Dendritic cell treated with granulocyte-macrophage colony-stimulating factor and Interleukin-4, amounts not matched to agents 40 ng/mL and 50 ng/mL, for 4 days (primary cell): ENCODE results near the gene ASB18.

Experiments
- H3K27ac Mint-ChIP-seq: one replicate; pipeline ENCODE4 v1.8.0; 2022; ENCODE audit warnings: mild to moderate bottlenecking, mixed read lengths
- H3K27me3 Mint-ChIP-seq: one replicate; pipeline ENCODE4 v1.8.0; 2022; ENCODE audit warnings: mild to moderate bottlenecking, mixed read lengths
- H3K36me3 Mint-ChIP-seq: one replicate; pipeline ENCODE4 v1.8.0; 2022; ENCODE audit warnings: low read depth, mixed read lengths
- H3K4me1 Mint-ChIP-seq: one replicate; pipeline ENCODE4 v1.8.0; 2022; ENCODE audit warnings: low read depth, mixed read lengths
- H3K4me3 Mint-ChIP-seq: one replicate; pipeline ENCODE4 v1.8.0; 2022; ENCODE audit warnings: mild to moderate bottlenecking, moderate library complexity, mixed read lengths
- H3K9me3 Mint-ChIP-seq: one replicate; pipeline ENCODE4 v1.8.0; 2022; ENCODE audit warnings: mixed read lengths
- intact Hi-C: fragments of 100-400 bp; cut with micrococcal nuclease; formaldehyde crosslinking; loops from one replicate; pipeline ENCODE4 v1.15.0; 2022

ASB18 gene

DNA sequence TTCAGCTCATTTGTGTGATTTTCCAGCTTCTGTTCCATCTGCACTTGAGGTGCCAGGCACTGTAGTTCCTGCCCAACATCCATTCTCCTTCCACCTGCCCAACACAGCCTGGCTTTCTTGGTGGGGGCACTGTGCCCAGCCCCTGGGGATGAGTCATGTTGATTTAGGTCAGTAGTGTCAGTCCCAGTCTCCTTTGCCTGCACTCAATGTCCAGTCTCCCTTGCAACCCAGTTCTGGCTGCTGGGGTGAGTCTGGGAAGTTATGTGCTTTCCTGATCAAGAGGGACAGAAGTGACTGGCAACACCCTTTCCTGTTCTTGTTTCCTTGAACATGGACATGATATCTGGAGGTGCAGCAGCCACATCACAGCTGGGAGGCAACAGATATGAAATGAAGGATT is 1.5 kb upstream of the ASB18 start:
- Mint-ChIP-seq H3K27me3 (no peaks in the 10 kb centered on the region), H3K4me3 (no peak overlapping the region), H3K36me3 (no peaks in the 10 kb centered on the region), H3K27ac (no peak overlapping the region), H3K4me1 (no peaks in the 10 kb centered on the region), H3K9me3 (peaks cover 31% of the 10 kb centered on the region)
- intact Hi-C loops = no loop called here

DNA sequence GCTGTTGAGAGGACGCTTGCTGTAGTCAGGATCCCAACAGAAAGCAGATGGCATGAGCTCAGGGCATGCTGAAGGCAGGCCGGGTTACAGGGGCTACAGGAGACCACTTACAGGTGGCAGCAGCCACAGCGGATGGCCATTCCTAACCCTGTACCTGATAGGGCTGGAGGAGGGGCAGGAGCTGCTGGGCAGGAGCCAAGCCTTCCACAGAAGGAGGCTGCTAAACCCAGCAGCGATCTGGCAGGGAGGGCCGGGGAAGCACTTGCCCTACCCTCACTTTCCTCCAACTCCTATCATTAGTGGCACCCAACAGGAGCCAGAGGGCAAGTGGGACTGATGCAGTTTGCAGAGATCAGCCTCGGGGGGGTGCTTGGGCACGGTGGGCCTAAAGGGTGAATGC is 2.0 kb downstream of the ASB18 start:
- Mint-ChIP-seq H3K4me3 (no peak overlapping the region), H3K36me3 (no peaks in the 10 kb centered on the region), H3K27ac (no peak overlapping the region), H3K9me3 (peaks cover 16% of the 10 kb centered on the region), H3K4me1 (no peaks in the 10 kb centered on the region), H3K27me3 (no peaks in the 10 kb centered on the region)
- intact Hi-C loops = no loop called here

DNA sequence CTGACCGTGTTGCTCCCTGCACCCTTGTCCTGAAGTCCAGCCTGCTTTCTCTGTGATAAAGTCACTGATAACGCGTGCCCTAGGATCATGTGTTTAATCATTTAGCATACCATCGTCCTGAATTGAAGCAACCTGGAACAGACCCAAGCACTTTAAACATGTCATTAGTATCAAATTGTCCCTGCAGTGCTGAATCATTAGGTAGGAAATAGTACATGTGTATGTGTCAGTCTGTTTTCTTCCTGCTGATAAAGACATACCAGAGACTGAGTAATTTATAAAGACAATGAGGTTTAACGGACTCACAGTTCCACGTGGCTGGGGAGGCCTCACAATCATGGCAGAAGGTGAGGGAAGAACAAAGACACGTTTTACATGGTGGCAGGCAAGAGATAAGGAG is 2.8 kb downstream of the ASB18 start:
- Mint-ChIP-seq H3K4me3 (no peak overlapping the region), H3K36me3 (no peaks in the 10 kb centered on the region), H3K27me3 (no peaks in the 10 kb centered on the region), H3K9me3 (peaks cover 16% of the 10 kb centered on the region), H3K4me1 (no peaks in the 10 kb centered on the region), H3K27ac (no peak overlapping the region)
- intact Hi-C loops = no loop called here

DNA sequence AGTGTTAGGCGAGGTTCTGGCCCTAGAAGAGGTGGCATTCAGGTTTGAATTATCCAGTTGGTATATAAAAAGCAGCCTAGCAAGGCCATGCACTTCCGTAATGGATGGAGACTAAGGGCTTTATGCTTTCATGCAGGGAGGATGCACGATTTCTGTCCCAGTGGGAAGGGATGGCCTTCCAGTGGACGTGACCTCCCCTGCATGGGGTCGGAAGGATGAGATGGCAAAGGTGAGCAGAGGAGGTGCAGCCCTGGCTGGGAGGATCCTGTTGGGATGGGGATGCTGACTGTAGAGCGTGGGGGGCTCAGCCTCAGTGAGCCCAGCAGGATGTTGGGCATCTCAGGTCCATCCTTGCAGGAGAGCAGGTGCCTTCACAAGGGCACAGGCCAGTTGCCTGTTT is 4.8 kb downstream of the ASB18 start:
- H3K36me3 Mint-ChIP-seq = no peaks in the 10 kb centered on the region
- H3K4me3 Mint-ChIP-seq = no peak overlapping the region
- H3K9me3 Mint-ChIP-seq = peaks cover 16% of the 10 kb centered on the region
- peaks cover 2% of the 10 kb centered on the region for H3K27me3 Mint-ChIP-seq
- no peaks in the 10 kb centered on the region for H3K4me1 Mint-ChIP-seq
- no peak overlapping the region for H3K27ac Mint-ChIP-seq
- intact Hi-C loops = no loop called here

DNA sequence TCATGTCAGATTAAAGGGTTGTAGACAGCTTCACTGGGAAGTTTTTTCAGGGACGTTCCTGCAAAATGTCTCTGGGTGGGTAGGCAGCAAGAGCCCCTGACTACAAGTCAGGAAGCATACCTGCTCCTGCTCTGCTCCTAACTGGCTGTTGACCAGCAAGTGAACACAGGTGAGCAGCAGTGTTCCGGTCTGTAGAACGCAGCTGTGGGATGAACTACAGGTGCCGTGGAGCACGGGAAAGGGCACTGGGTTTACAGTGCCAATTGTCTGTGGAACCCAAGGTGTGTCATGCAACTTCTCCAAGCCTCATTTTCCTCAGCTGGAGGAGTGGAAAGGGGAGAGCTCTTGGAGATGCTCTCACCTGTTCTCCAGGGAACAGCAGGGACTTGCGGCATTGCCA is 6.6 kb downstream of the ASB18 start:
- Mint-ChIP-seq H3K27me3 (peaks cover 2% of the 10 kb centered on the region), H3K9me3 (peaks cover 16% of the 10 kb centered on the region), H3K27ac (no peak overlapping the region), H3K36me3 (no peaks in the 10 kb centered on the region), H3K4me1 (no peaks in the 10 kb centered on the region), H3K4me3 (no peak overlapping the region)
- intact Hi-C loops = no loop called here

GRCh38 chr2:236257136-236257535 is 7.1 kb downstream of the ASB18 start:
- H3K4me3 Mint-ChIP-seq = no peak overlapping the region
- no peak overlapping the region for H3K27ac Mint-ChIP-seq
- peaks cover 2% of the 10 kb centered on the region for H3K27me3 Mint-ChIP-seq
- intact Hi-C loops = no loop called here
- H3K36me3 Mint-ChIP-seq = no peaks in the 10 kb centered on the region
- H3K4me1 Mint-ChIP-seq = no peaks in the 10 kb centered on the region
- peaks cover 13% of the 10 kb centered on the region for H3K9me3 Mint-ChIP-seq

GRCh38 chr2:236256366-236256985 is 7.7 kb downstream of the ASB18 start:
- Mint-ChIP-seq H3K27ac (no peak overlapping the region), H3K4me3 (no peak overlapping the region), H3K9me3 (peaks cover 6% of the 10 kb centered on the region), H3K27me3 (peaks cover 2% of the 10 kb centered on the region), H3K4me1 (no peaks in the 10 kb centered on the region), H3K36me3 (no peaks in the 10 kb centered on the region)
- intact Hi-C loops = no loop called here

GRCh38 chr2:236254674-236255073 is 9.5 kb downstream of the ASB18 start:
- no peak overlapping the region for H3K27ac Mint-ChIP-seq

GRCh38 chr2:236254001-236254400 is 10.2 kb downstream of the ASB18 start:
- Mint-ChIP-seq H3K27me3 (peaks cover 4% of the 10 kb centered on the region), H3K27ac (no peak overlapping the region), H3K36me3 (no peaks in the 10 kb centered on the region), H3K4me3 (no peak overlapping the region), H3K4me1 (no peaks in the 10 kb centered on the region), H3K9me3 (no peaks in the 10 kb centered on the region)
- intact Hi-C loops = no loop called here

More at GRCh38 chr2:236254674-236255073, 9.5 kb downstream of the ASB18 start:
- intact Hi-C loops = no loop called here
- Mint-ChIP-seq H3K9me3 (no peaks in the 10 kb centered on the region), H3K4me1 (no peaks in the 10 kb centered on the region), H3K27me3 (peaks cover 2% of the 10 kb centered on the region), H3K4me3 (no peak overlapping the region), H3K36me3 (no peaks in the 10 kb centered on the region)

GRCh38 chr2:236252602-236253001 is 11.6 kb downstream of the ASB18 start:
- Mint-ChIP-seq H3K9me3 (no peaks in the 10 kb centered on the region), H3K4me1 (no peaks in the 10 kb centered on the region), H3K27me3 (peaks cover 5% of the 10 kb centered on the region), H3K27ac (no peak overlapping the region), H3K36me3 (no peaks in the 10 kb centered on the region), H3K4me3 (no peak overlapping the region)
- intact Hi-C loops = no loop called here

- intact Hi-C loops = no loop called here
- Mint-ChIP-seq H3K27ac (no peak overlapping the region), H3K36me3 (no peaks in the 10 kb centered on the region), H3K9me3 (no peaks in the 10 kb centered on the region), H3K4me1 (no peaks in the 10 kb centered on the region), H3K27me3 (peaks cover 5% of the 10 kb centered on the region), H3K4me3 (no peak overlapping the region)
Measured at GRCh38 chr2:236250909-236251579, 13.2 kb downstream of the ASB18 start.

GRCh38 chr2:236250286-236250685 is 13.9 kb downstream of the ASB18 start:
- H3K27ac Mint-ChIP-seq = no peak overlapping the region
- H3K4me3 Mint-ChIP-seq = no peak overlapping the region
- no peaks in the 10 kb centered on the region for H3K36me3 Mint-ChIP-seq
- peaks cover 5% of the 10 kb centered on the region for H3K27me3 Mint-ChIP-seq
- intact Hi-C loops = no loop called here
- no peaks in the 10 kb centered on the region for H3K4me1 Mint-ChIP-seq
- no peaks in the 10 kb centered on the region for H3K9me3 Mint-ChIP-seq

DNA sequence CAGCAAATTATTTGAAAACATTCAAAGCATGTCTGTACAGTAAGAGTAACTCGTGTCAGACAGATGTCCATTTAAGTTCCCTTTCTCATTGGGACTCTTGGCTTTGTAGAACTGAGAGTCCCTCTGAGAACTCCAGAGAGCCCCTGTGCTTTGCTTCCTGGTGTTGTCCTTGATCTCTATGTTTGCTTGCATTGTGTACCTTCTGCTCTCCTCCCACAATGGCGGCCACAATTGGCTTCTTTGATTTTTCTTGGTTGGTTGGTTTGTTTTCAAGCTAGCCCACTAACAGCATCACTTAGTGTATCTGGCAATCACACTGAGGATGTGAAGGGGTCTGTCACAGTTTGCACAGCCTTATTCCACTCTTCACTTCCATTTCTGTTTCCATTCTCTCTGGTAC is 15.1 kb downstream of the ASB18 start:
- no peak overlapping the region for H3K27ac Mint-ChIP-seq
- no peaks in the 10 kb centered on the region for H3K9me3 Mint-ChIP-seq
- intact Hi-C loops = no loop called here
- H3K36me3 Mint-ChIP-seq = no peaks in the 10 kb centered on the region
- peaks cover 3% of the 10 kb centered on the region for H3K27me3 Mint-ChIP-seq
- H3K4me3 Mint-ChIP-seq = no peak overlapping the region
- H3K4me1 Mint-ChIP-seq = no peaks in the 10 kb centered on the region

DNA sequence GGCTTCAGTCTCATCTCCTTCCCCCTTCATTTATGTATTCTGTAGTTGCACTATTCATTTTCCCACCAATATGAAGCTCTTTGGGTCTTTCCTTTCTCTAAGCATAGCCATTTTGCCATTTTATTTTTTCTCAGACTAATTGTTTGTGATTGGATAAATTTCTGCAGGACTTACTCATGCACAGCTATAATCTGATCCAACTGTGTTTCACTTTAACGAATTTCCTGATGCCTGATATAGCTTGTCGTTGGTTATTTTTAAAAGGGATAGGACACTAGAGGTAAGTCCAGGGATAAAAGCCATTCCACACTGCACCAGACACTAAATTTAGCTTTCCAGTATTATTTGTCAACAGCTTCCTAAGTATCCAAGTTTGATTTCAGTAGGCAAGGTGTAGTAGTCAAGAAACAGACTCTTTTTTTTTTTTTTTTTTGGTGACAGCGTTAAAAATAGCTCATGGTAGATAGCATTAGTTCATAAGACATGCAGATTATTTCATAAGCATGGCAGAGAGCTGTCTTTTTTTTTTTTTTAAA is 17.4 kb downstream of the ASB18 start:
- H3K4me1 Mint-ChIP-seq = no peaks in the 10 kb centered on the region
- intact Hi-C loops = no loop called here
- no peaks in the 10 kb centered on the region for H3K36me3 Mint-ChIP-seq
- no peak overlapping the region for H3K4me3 Mint-ChIP-seq
- H3K9me3 Mint-ChIP-seq = no peaks in the 10 kb centered on the region
- H3K27me3 Mint-ChIP-seq = peaks cover 5% of the 10 kb centered on the region
- H3K27ac Mint-ChIP-seq = no peak overlapping the region

- peaks cover 14% of the 10 kb centered on the region for H3K27me3 Mint-ChIP-seq
- H3K4me1 Mint-ChIP-seq = no peaks in the 10 kb centered on the region
- H3K36me3 Mint-ChIP-seq = no peaks in the 10 kb centered on the region
- no peak overlapping the region for H3K27ac Mint-ChIP-seq
- no peaks in the 10 kb centered on the region for H3K9me3 Mint-ChIP-seq
- no peak overlapping the region for H3K4me3 Mint-ChIP-seq
- intact Hi-C loops = no loop called here
Measured at GRCh38 chr2:236244256-236244655, 19.9 kb downstream of the ASB18 start.
